Measurements from ENCODE around the gene VSTM2L.
"Not testable (repeated sequence)": the region's sequence is repeated elsewhere in the genome, so short reads cannot be mapped to it uniquely, and the experiment has no call there.

Gene VSTM2L

DNA sequence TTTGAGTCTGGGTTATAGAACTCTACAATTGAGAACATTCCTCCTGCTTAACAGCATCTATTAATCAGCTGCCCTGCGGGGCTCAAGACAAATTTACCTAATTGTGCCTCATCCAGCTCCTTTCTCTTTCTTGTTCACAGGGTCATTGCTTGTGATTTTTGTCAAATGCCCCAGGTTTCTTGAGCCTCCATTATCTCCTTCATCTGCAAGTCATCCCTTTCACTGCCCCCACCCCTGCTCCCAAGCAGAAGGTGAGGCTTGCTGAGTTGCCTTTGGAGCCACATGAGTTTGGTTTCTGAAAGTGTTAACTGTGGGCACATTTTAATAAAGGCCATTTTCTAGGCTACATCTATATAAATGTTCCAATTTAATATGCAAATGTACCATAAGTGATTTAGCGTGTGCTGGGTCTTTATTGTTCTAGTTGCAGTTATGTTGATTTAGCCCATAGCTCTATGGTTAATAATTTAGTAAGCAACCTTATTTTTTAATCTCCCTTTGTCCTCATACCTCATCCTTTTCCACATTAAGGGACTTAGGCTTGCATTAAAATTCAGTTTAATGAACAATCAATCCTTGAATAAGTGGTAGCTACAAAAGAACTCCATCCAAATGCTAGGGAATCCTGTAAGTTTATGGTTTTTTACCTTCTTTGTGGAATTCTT is 56.1 kb downstream of the VSTM2L start:
- no peak overlapping the region for H3K4me3 ChIP-seq (ENCODE audit: low read depth, low read length)

- H3K4me3 ChIP-seq (ENCODE audit: low read depth, low read length): no peak overlapping the region
Measured at GRCh38 chr20:37961066-37961465, 58.1 kb downstream of the VSTM2L start.

DNA sequence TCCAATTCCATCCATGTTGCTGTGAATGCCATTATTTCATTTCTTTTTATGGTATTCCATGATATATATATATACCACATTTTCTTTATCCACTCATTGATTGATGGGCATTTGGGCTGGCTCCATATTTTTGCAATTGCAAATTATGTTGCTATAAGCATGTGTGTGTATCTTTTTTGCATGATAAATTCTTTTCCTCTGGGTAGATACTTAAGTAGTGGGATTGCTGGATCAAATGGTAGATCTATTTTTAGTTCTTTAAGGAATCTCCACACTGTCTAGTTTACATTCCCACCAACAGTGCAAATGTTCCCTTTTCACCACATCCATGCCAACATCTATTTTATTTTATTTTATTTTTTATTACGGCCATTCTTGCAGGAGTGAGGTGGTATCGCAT is 60.6 kb downstream of the VSTM2L start:
- H3K4me3 ChIP-seq (ENCODE audit: low read depth, low read length): not testable (repeated sequence)

GRCh38 chr20:37968841-37969401 is 66.0 kb downstream of the VSTM2L start:
- no peak overlapping the region for H3K4me3 ChIP-seq (ENCODE audit: low read depth, low read length)

GRCh38 chr20:37969949-37970855 is 67.3 kb downstream of the VSTM2L start:
- H3K4me3 ChIP-seq (ENCODE audit: low read depth, low read length): no peak overlapping the region

- no peak overlapping the region for H3K4me3 ChIP-seq (ENCODE audit: low read depth, low read length)
Measured at GRCh38 chr20:37970856-37971245, 67.9 kb downstream of the VSTM2L start.

DNA sequence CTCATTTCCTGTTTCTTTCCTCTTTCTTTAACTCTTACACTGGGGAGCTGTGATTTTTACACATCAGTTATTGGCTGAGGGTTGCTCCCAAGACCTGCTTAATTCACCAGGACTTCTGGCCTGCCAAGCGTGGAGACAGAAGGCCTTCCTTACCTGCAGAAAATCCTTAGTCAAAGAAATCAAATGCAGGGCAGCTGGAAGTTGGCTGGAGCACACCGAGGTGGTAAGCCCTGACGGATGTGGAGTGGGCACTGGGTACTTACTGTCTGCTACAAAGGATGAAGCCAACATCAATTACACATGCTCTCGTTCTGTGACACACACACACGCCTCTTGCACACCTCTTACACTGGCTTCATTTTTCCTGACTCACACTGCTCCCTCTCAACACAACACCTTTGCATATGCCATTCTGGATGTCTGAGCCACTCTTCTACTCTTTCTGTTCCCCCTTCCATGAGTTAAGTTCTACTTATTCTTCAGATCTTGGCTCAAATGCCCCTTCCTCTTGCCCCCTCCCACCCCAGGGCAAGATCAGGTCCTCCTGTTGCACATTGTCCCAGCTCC is 68.7 kb downstream of the VSTM2L start:
- no peak overlapping the region for H3K4me3 ChIP-seq (ENCODE audit: low read depth, low read length)

GRCh38 chr20:37972256-37973058 is 69.5 kb downstream of the VSTM2L start:
- no peak overlapping the region for H3K4me3 ChIP-seq (ENCODE audit: low read depth, low read length)

GRCh38 chr20:37973059-37973910 is 70.4 kb downstream of the VSTM2L start:
- no peak overlapping the region for H3K4me3 ChIP-seq (ENCODE audit: low read depth, low read length)

GRCh38 chr20:37976887-37977286 is 74.0 kb downstream of the VSTM2L start:
- H3K4me3 ChIP-seq (ENCODE audit: low read depth, low read length): no peak overlapping the region

DNA sequence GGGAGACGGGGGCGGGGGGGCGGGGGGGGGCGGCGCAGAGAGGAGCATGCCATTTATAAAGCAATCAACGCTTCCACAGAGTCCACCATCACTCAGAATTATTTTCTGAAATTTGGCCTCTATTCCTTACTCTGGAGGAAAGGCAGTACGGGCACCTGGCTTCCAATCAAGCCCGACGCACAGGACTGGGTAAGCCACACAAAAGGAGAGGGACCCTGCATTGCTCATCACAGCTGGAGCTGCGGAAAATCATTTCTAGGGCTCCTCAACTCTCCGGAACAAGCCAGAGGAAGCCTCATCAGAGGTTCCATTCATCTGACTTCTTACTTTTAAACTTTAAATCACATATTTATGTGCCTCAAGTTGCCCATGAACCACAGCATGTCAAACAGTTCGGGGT is 74.4 kb downstream of the VSTM2L start:
- H3K4me3 ChIP-seq (ENCODE audit: low read depth, low read length): no peak overlapping the region

GRCh38 chr20:37977786-37978185 is 74.9 kb downstream of the VSTM2L start:
- H3K4me3 ChIP-seq (ENCODE audit: low read depth, low read length): no peak overlapping the region

DNA sequence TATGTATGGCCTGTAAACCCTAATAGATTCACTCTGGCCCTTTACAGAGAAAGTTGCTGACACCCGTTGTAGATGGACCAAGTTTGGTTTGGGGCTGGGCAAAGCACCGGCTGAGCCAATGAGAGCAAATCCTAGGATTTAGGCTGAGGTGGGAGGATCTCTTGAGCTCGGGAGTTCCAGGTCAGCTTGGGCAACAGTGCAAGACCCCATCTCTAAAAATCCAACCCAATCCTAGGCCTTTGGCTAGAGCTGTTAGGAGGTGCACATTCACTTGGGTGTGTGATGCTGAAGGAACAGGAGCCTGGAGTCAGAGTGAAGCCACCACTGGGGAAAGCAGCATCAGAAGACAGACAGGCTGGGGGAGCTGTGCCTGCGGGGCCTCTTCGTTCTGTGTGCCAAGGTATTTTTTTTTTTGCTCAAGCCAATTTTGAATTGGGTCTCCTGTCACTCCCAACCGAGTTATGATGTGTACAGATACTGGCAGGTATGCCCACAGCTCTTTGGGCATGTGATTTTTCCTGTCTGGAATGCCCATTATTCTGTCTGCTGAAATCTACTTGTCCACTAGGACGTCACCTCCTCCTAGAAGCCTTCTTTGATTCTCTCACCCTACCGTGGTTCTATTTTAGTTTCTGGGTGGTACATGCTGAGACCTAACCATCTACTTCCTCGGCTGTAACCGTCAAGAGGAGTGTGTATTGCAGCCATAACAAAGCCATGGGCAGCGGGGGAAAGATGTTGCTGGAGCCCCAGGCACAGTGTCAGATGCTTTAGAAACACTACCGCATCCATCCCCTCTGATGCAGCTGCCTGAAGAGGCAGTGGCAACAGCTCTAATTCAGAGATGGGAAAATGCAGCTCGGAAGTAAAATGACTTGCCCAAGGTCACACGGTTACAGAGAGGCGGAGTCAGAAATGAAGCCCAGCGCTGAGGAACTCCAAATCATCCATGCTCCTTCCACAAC is 76.4 kb downstream of the VSTM2L start:
- H3K4me3 ChIP-seq (ENCODE audit: low read depth, low read length): no peak overlapping the region

DNA sequence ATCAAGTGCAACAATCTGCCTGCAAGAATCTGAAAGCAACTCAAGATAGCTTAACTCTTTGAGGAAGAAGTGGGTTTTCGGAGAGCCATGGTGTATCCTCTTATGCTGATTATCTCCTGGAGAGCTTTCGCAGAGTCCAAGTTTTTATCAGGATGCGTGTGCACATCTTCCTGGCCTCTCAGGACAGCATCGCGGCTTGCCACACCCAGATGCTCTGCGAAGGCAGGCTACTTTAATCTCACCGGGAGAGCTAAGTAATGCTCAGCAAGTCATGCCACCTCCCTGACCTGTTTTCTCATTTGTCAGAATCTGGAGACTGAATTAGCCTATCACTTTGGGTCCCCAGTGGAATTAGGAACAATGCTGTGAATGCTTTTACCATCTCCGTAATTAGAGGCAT is 77.5 kb downstream of the VSTM2L start:
- H3K4me3 ChIP-seq (ENCODE audit: low read depth, low read length): no peak overlapping the region

DNA sequence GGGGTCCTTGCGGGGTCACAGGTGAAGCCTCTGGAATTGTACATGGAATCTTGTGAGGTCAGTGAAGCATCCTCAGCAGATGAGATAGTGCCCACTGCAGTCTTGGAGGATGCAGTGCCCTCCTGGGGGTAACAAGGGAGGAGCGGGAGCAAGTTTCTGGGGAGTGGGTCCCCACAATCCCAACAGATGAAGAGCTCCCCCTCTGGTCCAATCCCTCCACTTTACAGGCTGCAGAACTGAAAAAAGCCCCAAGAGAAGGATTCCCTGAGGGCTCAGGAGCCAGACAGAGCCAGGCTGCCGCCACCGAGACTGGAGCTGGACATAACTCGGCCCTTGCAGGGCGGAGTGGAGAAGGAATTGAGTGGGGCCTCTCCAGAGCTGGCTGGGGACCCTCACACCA is 77.9 kb downstream of the VSTM2L start:
- no peak overlapping the region for H3K4me3 ChIP-seq (ENCODE audit: low read depth, low read length)

DNA sequence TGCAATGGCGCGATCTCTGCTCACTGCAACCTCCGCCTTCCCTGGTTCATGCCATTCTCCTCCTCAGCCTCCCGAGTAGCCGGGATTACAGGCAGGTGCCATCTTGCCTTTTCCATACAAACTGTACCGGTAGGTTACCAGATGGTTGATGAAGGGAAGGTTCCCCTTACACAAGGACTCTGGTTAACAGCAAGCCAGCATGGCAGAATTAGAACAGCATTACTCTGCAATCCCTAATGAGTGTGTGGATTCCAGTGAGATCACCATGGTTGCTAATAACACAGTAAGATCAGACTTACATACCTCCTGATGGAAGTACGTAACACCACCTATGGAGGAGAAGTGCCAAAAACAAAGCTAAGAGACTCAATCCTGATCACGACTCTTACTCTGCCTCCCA is 78.6 kb downstream of the VSTM2L start:
- no peak overlapping the region for H3K4me3 ChIP-seq (ENCODE audit: low read depth, low read length)

GRCh38 chr20:37983286-37983685 is 80.4 kb downstream of the VSTM2L start:
- H3K4me3 ChIP-seq (ENCODE audit: low read depth, low read length): no peak overlapping the region

DNA sequence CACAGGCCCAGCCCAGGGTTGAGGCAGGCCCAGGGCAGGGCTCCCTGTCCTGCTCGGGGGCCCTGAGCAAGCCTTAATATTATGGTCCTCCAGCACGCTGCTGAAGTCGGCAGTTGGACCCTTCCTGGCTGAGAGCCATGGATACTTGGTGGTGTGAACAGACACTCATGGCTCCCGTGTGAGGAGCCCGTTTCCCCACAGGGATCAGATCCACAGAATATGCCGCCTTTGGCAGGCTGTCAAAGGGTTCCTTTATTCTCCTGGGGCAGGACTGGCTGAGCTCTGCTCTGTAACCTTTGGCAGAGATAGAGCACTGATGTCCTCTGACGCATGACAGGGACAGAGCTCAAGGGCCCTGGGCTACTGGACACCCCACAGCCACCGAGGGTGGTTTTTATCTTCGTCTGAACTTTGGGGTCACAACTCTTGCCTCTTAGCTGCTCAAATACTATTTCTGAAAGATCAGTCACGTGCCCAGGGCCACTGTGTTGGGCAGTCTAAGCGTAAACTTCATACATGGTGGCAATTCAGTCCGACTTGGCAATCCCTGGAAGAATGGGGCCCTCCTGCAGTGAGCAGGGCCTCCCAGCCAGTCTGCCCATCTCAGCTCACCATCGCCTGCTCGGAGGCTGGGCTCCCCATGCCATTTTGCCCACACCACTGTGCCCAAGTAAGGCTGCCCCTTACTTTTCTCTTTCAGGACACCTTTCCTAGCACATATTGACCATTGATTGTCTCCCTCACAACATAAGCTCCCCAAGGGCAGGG is 81.3 kb downstream of the VSTM2L start:
- no peak overlapping the region for H3K4me3 ChIP-seq (ENCODE audit: low read depth, low read length)

Measured in iPS-11a (cell line).